GM12801 (cell line): ENCODE results near the gene CRLF2.

ENCODE experiments used
- TF ChIP-seq, protein P1 (sequence below): IDR thresholded peaks from one replicate; pipeline ENCODE4 v1.5.1; 2011; ENCODE audit warnings: control low read depth; ENCODE audit not compliant: insufficient read length; ENCODE audit errors: extremely low read depth

CRLF2 gene

DNA sequence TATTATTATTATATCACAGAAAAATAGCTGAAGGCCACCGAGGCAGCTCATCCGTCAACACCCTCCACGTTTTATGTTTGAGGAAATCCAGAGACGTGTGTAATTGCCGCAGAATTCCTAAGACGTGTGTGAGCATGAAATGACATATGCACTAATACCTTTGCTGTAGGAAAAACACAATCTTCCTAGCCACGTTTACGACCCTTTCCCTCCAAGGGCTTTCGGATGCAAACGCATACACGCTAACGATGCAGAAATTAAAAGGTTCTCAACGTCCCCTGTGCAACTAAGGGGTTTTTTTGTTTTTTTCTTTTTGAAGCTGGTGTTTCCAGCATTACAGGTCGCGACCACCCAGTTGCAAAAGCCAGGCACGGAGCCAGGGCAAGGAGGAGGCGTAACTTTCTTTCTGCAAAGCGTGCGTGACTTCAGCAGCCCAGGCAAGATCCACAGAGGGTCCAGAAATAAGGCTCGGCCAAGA lies 33.8 kb downstream of the CRLF2 start:
- TF ChIP-seq, protein P1, sequence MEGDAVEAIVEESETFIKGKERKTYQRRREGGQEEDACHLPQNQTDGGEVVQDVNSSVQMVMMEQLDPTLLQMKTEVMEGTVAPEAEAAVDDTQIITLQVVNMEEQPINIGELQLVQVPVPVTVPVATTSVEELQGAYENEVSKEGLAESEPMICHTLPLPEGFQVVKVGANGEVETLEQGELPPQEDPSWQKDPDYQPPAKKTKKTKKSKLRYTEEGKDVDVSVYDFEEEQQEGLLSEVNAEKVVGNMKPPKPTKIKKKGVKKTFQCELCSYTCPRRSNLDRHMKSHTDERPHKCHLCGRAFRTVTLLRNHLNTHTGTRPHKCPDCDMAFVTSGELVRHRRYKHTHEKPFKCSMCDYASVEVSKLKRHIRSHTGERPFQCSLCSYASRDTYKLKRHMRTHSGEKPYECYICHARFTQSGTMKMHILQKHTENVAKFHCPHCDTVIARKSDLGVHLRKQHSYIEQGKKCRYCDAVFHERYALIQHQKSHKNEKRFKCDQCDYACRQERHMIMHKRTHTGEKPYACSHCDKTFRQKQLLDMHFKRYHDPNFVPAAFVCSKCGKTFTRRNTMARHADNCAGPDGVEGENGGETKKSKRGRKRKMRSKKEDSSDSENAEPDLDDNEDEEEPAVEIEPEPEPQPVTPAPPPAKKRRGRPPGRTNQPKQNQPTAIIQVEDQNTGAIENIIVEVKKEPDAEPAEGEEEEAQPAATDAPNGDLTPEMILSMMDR: no peak

DNA sequence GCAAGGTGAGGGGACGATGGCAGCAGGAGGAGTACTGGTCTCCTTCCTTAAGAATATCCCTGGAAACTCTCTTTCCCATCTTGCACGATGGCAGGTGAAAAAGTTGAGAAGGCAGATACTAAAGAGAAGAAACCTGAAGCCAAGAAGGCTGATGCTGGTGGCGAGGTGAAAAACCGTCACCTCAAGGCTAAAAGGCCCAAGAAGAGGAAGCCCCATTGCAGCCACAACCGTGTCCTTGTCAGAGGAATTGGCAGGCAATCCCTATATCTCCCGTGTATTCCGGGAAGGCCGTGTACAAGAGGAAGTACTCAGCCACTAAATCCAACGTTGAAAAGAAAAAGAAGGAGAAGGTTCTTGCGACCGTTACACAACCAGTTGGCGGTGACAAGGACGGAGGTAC lies 40.0 kb downstream of the CRLF2 start:
- TF ChIP-seq, protein P1: no peak

DNA sequence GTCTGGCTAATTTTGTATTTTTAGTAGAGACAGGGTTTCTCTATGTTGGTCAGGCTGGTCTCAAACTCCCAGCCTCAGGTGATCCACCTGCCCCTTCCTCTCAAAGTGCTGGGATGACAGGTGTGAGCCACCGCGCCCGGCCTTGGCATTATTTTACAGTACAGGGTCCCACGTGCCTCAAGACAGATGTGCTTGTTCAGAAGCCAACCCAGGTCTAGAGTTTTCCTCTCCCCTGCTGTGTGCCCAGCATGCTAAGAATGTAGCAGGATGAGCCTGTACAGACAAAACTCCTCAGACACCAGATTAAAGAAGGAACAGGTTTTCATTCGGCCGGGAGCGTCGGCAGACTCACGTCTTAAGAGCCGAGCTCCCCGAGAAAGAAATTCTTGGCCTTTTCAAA lies 42.2 kb downstream of the CRLF2 start:
- TF ChIP-seq, protein P1: no peak

- TF ChIP-seq, protein P1: no peak
Measured at GRCh38 chrX:1169189-1169588, 43.3 kb downstream of the CRLF2 start.

GRCh38 chrX:1167918-1168481 lies 44.4 kb downstream of the CRLF2 start:
- TF ChIP-seq, protein P1: no peak

GRCh38 chrX:1167466-1167865 lies 45.0 kb downstream of the CRLF2 start:
- TF ChIP-seq, protein P1: no peak

- TF ChIP-seq, protein P1: no peak
Measured at GRCh38 chrX:1165535-1166196, 46.8 kb downstream of the CRLF2 start.
